NCI-H2107 treated with DMSO at 0.1 percent for 48 hours (cell line): Measurements from ENCODE around the gene CLSTN2.

Source experiments
- DNase-seq: peaks from one replicate; lab custom pipeline; 2025; ENCODE audit not compliant: unreplicated experiment; lab: John Stamatoyannopoulos, UW

Gene CLSTN2

DNA sequence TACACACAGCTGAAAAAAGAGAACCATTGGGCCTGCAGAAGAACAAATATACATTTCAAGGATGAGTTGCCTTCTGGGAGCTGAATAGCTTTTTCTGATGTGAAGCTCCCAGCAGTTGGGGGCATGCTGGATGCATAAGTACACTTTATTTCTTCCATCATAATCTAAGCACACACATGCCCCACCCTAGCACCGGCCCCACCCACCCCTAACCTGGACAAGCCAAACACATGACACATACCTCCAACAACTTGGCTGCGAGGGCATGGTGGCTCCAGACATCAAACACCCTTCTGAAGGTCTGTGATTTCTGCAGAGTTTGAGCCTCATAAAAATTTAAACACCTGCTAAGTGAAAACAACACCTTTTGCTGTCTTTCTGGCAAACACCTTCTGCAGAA is 435.7 kb downstream of the CLSTN2 start:
- DNase-seq, result no peak

- no peak for DNase-seq
Observed at GRCh38 chr3:140373234-140373633, 438.2 kb downstream of the CLSTN2 start.

GRCh38 chr3:140375002-140375401 is 440.0 kb downstream of the CLSTN2 start:
- DNase-seq, result no peak

DNA sequence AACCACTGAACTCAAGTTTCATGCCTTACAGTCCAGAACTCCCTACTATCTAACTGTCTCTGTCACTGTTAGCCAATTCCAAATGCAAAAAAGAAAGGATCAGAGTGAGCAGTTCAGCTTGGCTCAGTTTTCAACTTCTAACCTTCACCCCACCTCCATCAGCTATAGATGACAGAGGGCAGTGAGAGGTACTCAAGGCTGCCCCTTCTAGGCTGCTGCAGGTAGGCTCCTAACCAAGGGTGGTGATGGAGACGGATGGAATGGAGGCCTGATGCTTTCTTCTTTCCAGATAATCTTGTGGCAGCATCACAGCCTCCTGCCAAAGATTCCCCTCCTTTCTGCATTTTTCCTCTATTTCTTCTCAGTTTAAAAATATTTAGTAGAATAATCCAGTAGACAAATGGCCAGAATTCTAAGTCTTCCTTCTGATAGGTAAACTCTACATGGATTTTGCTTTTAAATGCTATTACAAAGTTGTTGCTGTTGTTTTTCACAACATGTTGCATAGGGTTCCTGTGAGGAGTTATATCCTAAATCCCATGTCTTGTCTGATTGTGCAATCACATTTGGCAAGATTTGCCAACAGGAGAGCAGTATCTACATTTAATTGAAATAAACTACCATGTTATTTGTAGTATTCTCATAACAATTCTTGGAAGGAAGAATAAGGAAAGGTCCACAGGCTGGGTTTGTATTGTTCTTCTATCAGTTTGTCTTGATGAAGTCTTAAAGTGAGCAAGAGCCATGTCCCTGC is 441.3 kb downstream of the CLSTN2 start:
- DNase-seq, result no peak

DNA sequence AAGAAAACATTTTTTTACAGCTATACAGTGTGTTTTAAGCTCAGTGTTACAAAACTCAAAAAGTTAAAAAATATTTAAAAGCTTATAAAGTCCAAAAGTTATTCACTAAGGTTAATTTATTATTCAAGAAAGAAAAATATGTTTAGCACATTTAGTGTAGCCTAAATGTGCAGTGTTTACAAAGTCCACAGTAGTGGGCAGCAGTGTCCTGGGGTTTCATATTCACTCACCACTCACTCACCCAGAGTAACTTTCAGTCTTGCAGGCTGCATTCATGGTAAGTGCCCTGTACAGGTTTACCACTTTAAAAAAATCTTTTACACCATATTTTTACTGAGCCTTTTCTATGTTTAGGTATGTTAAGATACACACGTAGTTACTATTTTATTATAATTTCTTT is 442.7 kb downstream of the CLSTN2 start:
- no peak for DNase-seq

- no peak for DNase-seq
Observed at GRCh38 chr3:140378571-140379340, 443.8 kb downstream of the CLSTN2 start.

GRCh38 chr3:140384028-140384771 is 449.2 kb downstream of the CLSTN2 start:
- DNase-seq, result no peak

DNA sequence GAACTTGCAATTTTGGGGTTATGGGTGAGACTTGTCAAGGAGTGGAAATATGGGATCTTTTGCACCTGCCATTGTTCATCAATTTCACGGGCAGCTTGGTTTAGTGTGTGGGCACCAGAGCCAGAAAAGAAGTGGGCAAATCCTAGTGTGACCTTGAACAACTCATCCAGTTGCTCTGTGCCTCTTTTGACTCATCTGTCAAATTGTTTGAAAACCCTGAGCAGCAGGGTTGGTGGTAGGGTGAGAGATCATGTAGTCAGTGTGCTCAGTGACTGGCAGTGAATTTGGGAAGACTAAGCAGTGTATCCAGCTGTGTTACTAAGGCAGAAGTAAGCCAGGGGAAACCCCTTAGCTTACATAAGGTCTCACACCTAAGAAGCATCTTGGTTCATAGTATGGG is 449.9 kb downstream of the CLSTN2 start:
- DNase-seq, result no peak

- DNase-seq, result no peak
Observed at GRCh38 chr3:140386357-140387100, 451.5 kb downstream of the CLSTN2 start.

DNA sequence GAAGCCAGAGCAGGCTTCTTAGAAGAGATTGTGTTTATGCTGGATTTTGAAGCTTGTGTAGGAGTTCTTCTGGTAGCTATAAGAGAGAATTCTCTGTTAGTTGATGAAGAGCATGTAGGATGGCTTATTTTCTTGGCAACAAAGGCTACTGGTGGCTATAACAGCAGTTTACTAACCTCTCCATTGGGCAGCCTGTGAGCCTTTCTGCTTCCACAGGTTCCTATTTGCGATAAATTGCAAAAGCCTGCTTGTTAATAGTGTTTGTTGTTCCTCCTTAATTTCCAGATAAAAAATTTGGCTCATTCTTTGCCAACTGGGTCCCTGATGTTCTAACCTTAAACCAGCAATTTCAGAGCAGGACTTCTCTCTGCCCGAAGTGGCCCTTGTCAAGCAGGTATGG is 452.3 kb downstream of the CLSTN2 start:
- DNase-seq, result no peak

DNA sequence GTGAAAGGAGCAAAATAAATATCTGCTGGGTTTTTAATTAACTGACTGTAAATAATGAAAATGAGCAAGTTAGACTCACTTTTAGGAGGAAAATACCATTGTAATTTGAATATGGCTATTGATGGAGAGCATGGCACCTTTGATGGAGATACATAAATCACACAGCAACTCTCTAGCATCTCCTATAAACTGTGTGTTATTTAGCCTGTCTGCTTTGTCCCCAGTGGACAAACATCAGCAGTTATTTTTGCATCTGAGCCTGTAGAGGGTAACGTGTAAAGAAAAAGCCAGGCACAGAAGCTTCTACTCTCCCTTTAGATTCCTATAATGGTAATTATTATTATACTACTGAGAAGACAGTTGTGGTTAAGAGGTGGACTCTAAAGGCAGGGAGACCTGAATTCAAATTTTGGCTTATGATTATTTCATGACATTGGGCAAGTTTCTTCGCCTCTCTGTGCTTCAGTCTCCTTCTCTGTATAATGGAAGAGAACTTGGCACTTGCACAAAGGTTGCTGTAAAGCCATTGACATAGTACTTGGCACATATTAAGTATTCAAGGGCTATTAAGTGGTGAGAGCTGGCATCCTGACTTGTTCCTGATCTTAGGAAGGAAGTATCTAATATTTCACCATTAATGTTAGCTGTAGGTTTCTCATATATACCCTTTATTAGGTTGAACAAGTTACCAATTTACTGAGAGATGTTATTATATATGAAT is 453.4 kb downstream of the CLSTN2 start:
- no peak for DNase-seq

DNA sequence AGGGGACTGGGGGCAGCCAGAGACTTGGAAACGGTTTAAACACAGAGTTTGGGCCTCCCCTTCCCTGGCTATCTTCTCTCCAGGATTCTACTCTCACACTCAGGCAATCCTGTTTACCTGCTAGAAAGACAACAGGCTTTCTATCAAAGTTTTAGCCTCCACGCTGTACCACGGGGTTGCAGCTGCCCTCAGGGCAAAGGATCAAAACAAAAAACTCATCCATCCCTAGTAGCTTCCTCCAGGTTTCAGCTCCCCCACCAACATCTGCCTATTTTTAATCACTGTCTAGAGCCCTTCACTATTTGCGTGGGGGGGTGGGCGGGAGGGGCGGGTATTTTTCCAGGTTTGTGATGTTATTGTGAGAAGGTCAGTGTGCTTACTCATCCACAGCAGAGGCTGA is 456.1 kb downstream of the CLSTN2 start:
- no peak for DNase-seq

- no peak for DNase-seq
Observed at GRCh38 chr3:140394488-140395133, 459.6 kb downstream of the CLSTN2 start.

DNA sequence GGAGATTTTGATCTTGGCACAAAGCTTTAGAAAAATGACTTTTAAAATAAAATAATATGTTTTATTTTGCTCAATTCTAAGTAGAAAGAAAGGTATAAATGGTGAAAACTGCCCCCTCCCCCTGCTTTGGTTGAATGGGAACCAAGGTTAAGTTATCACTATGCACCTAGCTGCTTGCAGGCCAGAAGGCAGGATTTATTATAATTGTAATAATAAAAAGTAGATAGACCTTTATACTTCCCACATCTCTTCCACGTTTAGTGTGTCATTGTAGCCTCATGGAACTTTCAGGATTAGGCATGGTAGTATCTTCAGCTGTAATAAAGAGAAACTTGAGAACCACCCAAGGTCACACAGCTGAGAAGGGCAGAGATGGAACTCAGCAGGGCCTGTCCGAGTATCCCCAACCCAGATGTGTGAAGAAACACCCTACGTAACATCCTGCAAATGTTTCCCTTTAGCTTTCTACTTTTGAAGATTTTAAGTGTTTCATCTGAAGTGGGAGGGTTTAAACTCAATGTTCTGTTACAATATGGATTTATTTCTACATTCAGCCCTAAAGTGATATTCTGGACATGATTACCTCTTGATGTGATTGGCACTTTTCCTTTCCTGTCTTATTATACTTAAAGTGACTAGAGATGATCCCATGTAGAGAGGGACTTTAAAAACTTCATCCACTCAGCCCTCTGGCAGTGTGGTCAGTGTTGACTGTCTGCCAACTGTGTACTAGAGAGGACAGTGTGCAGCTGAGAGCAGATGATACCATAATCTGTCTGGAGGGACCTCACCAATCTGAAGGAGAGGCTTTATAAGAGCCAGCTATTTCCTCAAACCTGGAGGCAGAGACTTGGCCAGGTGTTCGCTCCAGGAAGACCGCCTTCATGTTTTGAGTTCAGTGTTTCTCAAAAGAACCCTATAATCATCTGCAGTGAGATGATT is 460.4 kb downstream of the CLSTN2 start:
- DNase-seq, result no peak

DNA sequence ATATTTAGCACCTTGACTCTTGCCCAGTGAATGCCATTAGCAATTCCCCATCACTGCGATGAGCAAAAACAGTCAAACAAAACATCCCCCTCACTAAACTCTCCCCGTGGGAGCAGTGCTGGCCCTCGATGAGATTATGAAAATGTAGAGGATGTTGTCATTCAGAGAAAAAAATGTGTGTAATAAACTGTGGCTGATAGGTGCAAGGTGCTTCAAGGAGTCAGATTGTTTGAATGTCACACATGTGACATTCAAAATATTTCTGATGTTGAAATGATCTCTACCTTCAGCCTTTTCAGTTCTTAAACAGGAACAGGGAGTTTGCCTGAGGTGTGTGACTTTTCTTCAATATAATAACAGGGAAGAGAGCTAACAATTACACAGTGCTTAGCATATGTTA is 461.1 kb downstream of the CLSTN2 start:
- no peak for DNase-seq

- DNase-seq, result no peak
Observed at GRCh38 chr3:140397847-140398246, 462.9 kb downstream of the CLSTN2 start.

DNA sequence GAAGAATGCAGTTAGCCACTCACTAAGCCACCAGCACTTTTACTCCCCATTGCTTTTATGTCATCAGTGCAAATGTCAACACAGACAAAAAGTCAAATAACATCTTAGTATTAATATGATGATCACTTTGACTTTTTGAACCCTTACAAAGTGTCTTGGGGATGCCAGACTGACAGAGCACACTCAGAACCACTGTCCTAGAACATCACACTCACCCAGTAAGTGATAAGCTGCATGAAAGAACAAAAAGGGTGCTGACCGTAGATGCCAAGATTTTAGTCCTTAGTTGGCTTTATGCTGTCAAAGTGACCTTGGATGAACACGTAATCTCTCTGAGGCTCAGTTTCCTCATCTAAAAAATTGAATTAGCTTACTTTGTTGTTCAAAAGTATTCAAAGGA is 463.4 kb downstream of the CLSTN2 start:
- no peak for DNase-seq

DNA sequence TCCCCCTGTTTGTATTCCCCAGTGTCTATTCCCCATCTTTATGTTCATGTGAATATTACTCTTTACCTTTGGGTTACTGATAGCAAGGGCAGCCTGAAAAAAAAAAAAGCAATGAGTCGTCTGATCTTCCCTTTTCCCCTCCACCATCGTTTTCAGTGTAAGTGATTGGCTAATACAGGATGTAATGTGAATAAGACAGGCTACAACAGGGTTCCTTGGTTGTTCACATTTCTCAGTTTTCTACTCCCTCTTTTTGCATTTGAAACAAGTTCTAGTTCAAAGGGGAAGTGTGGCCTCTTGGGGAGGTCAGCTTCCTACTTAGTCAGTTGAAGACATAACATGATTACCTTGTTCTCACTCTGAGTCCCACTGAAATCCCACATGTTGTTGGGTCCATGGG is 464.9 kb downstream of the CLSTN2 start:
- no peak for DNase-seq

DNA sequence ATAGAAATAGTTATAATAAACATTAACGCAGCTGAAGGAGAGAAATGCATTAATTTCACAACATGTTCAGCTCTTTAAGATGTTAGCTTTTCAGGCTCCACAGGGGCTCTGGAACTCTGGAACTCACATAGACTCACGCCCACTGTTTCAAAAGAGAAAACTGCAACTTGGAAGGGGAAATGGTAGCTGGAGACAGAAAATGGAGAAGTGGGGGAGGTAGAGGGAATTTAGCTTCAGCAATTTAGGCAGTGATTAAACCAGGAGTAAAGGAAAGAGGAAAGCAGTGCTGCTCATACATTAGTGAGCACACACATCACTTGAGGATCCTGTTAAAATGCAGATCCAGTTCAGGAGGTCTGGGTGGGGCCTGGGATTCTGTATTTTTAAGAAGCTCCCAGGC is 468.1 kb downstream of the CLSTN2 start:
- DNase-seq, result no peak
